ENCODE data around the gene TMEM182.
A peak's percentile ranks its signal among the peaks of the same experiment; 100 is the strongest.

Gene TMEM182

DNA sequence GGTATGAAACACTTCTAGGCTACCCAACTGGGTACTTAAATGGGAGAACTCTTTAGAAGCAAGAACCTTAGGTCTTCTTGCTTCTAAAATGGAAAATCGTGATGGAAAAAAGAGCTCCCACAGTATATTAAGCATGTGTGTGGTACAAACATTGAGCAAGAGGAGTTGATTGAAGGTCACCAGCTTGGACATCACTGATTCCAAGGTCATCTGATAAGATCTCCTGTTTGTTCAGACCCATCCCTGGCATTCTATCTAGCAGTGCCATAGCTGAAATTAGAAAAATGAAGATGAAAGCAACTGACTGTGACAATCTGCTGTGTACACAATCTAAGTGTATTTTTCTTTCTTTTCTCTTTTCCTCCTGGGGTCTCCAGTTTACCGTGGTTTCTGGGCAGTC lies 35.7 kb downstream of the TMEM182 start:
- H3K27ac ChIP-seq, result no peak overlapping the region
- no peak for DNase-seq (ENCODE audit: low read depth, low spot score)

DNA sequence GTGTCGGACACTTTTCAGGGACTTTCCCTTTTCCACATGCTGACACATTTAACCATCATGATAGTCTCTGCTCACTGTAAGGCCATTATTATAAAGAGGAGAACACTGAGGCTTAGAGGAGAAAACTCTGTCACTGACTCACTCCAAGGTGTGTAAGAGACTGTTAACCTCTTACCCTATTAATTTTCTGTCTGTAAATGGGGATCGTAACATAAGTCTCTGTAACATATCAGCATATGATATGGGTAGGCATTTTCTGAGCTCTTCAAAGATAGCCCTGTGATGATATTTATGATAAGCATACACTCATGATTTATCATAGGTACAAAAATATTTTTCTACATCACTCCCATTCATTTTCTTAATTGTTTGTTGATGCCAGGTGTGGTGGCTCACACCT lies 36.4 kb downstream of the TMEM182 start:
- DNase-seq (ENCODE audit: low read depth, low spot score), result no peak
- H3K27ac ChIP-seq, result no peak overlapping the region

DNA sequence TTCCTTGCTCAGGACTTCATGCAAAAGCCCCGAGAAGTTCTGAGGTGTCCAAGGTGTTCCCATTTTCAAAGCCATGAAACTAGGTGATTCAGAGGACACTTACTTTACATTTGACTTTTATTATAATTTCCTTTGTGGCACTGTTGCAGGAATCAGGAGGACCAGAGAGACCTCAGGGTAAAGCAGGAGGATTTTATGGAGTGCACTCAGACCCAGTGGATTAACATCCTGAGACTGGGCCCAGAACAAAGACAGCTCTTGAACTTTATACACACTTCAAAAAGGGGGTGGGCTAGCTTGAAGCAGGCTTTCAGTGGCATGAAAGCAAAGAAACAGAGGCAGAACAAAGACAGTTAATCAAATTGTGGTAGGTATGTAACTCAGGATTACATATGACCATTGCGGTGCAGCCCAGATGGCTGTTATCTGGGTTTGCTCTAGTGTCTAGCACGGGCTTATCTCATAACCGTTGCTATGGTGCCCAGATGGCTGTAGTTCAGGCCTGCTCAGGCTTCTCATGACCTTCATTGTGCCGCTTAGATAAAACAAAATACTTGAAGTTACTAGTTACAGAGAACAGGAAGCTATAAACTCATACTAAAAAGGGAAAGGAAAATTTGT lies 39.4 kb downstream of the TMEM182 start:
- DNase-seq (ENCODE audit: low read depth, low spot score), result no peak
- no peak overlapping the region for H3K27ac ChIP-seq

DNA sequence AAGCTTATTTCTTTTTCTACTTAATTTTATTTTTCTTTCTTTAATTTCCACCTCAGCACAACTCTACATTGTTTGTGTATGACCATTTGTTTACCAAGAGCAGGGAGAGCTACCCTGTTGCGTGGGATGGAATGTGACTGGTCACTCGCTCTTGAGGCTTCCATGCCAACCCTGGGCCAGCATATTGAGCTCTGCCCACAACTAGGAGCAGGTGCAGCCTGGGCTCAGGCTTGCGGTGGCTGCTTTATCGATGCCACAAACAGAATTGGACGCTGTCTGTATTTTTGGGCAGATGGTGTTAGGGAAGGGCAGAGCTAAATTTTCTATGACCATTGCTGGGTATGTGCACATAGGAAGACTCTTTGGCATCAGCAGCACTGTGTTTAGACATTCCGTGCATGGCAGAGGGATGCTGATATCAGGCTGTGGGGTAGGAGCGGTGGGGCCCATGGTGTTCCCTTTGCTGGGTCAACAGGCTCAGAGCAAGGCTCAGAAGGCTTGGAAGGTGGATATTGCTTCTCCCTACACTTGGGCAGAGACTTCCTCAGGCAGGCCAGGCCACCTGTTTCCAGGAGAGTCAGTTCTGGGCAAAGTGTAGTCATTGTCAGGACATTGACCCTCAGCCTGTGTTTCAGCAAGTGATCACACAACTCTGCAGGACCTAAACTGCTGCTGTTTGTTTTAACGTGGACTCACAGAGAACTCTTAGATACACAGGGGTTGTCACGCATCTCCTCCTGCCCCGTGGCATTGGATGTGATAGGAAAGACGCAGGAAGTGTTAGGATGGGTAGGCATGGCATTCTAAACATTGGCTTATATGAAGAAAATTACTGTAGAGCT lies 40.2 kb downstream of the TMEM182 start:
- no peak for DNase-seq (ENCODE audit: low read depth, low spot score)
- no peak overlapping the region for H3K27ac ChIP-seq

DNA sequence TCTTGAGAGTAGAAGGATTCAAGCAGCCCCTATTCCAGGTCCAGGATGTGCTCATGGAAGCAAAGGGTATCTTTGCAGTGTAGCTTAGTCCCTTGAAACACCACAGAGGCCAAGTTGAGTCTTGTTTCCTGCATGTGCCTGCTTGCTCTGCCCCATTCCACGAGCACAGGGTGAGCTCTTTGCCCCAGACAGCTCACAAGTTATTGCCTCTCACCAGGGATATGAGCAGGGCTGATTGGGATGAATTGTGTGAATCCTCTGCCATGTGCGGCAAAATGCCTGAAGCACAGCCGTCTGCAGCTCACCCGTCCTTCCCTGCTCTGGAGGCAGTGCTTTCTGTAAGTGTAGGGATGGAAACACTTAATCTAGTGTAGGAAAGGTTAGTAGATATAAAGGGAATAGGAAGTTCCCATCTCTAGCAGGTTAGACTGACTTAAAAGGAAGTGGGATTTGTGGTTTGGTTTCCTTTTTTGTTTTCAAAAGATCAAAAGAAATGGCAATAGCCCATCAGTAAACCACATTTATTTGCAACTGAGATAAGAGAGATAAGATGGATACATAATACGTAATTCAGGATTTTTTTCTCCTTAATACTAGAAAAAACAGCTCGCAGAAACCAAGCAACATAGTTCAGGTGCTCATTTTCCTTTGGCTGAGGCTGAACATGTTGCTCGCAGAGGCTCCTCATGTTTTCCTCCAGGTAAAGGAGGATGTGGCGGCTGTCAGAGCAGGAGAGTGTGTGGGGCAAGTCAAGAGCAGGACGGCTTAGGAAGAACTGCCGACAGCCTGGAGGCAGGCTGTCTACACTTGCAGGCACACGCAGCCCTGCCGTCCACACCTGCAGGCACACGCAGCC lies 41.4 kb downstream of the TMEM182 start:
- peak; percentile 20 for DNase-seq (ENCODE audit: low read depth, low spot score)
- no peak overlapping the region for H3K27ac ChIP-seq

DNA sequence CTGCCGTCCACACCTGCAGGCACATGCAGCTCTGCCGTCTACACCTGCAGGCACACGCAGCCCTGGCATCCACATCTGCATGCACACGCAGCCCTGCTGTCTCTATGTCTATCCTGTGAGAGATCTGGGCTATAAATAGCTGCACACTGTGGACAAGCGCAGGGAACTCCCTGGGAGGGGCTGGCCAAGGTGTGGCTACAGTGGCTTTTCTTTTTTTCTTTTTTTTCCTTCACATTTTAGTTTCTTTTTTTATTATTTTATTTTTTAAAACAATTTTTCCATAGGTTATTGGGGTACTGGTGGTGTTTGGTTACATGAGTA lies 42.0 kb downstream of the TMEM182 start:
- H3K27ac ChIP-seq, result no peak overlapping the region
- DNase-seq (ENCODE audit: low read depth, low spot score), result no peak

DNA sequence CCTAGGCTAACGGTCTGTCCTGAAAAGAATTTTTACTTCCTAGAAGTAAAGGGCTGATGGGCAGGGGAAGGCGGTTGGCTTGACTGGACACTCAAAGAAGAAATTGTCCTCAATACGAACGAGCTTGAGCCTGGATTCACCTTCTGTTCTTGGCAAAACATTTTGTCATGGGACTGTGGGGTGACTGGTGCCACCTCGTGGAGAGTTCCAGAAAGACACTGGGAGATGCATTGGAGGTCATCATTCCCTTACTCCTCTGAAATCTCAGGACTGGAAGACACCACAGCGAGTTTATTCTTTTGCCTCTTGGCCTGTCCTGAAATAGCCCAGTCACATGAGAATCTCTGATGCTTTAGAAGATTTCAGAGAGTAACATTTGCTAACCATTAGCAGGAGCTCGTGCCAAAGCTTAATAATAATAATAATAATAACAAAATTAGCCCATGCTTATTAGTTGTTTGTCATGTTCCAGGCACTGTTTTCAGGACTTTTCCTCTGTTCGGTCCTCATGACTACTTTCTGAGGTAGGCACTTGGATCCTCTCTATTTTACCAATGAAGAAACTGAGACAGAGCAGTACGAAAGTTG lies 44.5 kb downstream of the TMEM182 start:
- DNase-seq (ENCODE audit: low read depth, low spot score), result no peak
- H3K27ac ChIP-seq, result no peak overlapping the region

DNA sequence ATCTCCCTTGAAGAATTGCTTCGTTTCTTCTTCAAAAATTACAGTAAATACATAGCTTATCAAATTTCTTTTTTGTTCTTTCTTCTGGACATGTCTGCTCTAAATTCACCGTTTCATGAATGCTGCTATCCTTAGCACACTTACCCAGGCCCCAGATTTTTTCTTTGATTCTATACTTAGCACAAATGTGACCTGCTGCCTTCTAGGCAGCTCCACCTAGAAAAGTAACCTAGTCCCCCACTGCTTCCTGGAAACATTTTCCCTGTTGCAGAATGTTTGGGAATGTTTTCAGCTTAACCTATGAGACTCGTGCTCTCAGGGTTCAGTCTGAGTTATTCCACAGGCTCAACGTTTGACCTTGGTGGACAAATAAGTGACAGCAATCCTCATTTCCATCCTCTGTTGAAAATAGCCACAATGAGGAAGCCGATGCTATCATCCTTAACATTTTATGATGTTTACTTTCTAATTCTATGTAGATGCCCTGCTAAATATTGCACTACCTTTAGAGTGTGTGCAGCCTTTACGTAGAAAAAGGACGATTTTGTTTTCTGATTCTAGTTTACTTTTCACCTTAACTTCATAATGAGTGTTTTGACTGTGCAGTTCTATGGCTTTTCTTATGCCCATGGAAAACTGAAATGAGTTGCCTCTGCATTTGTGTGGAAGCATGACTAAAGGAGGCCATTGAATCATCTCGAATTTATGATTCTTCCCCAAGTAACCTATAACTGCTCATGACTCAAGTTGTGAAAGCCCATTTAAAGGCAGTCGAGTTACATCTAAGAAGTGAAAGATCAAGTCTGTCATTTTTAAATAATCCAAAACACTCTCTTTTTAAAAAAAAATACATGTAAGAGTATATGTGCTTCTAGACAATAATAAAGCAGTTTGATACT lies 47.7 kb downstream of the TMEM182 start:
- no peak for DNase-seq (ENCODE audit: low read depth, low spot score)
- H3K27ac ChIP-seq, result no peak overlapping the region

DNA sequence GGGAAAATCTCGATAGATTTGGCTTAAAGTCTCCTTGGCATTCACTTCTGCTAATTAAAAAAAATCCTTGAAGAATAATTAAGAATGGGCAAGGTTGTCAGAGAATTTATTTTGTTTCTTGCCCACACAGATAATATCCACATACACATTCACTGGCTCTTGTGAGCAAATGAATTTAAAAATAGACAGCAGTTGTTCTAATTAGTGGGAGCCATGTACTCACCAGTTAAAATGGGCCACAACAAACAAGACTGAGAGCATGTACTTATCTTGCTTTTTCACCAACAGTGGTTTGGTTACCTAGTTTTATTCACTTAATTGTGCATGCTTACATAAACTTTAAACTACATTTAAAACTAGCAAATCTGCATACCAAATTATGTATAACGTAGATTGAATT lies 53.5 kb downstream of the TMEM182 start:
- H3K27ac ChIP-seq, result no peak overlapping the region
- no peak for DNase-seq (ENCODE audit: low read depth, low spot score)

DNA sequence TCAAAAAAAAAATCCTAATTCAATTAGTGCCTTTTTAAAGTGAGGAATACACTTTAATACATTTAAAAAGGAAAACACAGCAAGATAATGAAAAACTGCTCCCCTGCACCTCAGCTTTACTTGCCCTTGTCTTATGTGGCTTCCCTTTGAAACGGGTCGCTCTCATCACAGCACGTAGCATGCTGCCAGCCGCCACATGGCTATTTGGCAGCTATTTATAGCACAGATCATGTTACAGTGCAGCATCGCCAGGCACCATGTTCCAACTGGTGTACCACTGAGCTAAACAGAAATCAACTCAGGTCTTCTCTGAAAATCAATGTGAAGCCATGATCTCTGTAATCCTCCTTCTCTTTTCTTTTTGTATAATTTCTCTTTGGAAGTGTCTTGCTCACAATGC lies 65.1 kb downstream of the TMEM182 start:
- no peak for DNase-seq (ENCODE audit: low read depth, low spot score)
- no peak overlapping the region for H3K27ac ChIP-seq

DNA sequence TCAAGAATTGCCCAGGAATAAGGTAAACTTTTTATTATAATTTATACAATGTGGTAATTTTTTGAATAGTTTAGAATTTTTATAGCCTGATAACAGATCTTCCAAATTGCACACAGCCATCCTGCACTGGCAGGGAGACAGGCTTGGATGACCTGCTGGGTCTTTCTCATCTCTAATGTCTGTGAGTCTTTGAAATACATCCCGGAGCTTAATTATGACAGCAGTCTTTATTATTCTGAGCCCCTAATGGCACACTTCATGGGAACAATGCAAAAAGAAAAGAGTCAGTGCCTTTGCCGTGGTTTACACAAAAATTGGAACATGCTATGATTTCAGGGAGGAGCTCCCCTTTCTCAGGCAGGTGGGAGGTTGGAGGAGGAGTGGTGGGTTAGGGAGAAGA lies 71.0 kb downstream of the TMEM182 start:
- no peak for DNase-seq (ENCODE audit: low read depth, low spot score)
- H3K27ac ChIP-seq, result no peak overlapping the region

DNA sequence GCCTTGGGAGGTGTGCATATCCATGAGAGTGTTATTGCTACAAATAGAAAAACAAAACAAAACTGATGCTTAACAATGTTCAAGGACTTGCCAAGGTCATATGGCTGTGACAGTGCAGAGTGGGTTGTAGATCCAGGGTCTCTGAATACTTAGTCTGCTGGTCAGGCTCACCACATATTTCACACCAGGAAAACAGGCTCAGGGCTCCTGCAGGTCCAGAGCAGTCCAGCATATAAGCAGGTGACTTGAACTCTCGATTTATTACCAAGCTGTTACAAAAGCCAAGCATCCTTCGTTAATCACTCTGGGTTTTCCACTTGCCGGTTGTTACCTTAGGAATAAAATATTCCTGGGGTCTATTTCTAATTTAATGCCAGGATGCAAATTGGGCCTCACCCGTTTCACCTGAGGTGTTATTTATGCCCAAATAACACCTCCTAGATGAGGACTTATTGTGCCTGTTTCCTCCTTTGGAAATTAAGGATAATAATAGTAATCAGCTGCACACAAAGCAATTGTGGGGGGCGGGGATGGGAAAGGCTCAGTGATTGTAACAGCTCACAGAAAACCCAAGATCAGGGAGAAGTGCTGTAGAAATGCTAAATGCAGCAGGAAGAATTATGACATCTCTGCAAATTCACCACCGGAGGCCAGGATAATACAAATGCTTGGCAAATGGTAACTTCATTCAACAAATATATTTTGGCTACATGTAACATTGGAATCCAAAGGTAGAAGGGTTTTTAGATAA lies 72.9 kb downstream of the TMEM182 start:
- DNase-seq (ENCODE audit: low read depth, low spot score), result no peak
- no peak overlapping the region for H3K27ac ChIP-seq

DNA sequence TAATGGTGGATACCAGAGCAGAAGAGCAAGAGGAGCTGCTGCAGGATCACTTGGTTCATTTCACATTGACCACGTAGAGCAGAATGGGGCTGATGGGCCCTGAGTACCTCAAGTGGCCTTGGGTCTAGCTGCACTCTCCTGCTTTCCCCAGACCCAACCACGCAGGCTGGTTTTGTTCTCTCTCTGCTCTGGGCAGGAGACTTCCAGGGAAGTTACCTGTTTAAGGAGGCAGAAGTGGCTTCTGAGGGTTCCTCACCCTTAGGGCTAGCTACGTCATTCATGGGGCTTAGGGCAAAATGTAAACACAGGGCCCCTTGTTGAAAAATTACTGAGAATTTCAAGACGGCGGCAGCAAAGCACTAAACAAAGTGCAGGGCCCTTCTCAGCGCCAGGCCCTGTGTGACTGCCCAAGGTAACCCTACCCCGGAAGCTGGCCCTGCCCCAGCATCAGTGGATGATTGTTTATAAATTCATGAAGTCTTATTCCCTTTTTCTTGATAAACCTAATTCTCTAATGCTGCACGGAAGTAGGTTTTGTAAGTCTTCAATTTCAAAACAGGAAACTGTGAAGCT lies 75.9 kb downstream of the TMEM182 start:
- no peak overlapping the region for H3K27ac ChIP-seq
- DNase-seq (ENCODE audit: low read depth, low spot score), result no peak

DNA sequence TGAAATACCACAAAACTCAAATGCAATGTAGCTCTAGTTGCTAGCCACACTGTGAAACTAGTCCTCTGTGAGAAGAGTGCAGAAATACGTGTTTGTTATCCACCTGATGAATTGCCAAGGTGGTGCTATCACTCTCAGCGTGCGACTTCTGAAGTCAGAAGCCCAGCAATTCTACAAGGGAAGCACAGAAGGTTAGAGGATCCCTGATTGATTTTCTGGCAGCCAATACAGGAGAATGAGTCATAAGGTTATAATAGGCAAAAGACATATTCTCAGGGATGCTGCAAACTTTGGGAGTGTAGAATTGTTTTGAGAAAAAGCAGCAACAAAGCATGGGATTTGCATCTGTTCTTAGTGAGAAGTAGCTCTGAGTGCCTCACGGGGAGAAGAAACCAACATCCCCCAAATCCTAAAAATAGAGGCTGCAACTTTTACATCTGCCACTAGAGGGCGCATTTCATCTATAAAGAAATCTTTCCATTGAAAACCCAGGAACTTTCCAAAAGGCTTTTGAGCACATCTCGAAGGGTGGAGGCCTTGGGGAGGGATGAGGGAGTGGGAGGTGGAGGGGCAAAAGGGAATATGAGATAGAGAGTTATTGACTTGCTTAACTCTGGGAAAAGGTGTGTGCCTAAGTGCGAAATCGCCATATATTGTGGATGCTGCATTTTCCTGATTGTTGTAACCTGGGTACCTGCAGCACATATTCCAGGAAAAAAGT lies 78.0 kb downstream of the TMEM182 start:
- no peak for DNase-seq (ENCODE audit: low read depth, low spot score)

DNA sequence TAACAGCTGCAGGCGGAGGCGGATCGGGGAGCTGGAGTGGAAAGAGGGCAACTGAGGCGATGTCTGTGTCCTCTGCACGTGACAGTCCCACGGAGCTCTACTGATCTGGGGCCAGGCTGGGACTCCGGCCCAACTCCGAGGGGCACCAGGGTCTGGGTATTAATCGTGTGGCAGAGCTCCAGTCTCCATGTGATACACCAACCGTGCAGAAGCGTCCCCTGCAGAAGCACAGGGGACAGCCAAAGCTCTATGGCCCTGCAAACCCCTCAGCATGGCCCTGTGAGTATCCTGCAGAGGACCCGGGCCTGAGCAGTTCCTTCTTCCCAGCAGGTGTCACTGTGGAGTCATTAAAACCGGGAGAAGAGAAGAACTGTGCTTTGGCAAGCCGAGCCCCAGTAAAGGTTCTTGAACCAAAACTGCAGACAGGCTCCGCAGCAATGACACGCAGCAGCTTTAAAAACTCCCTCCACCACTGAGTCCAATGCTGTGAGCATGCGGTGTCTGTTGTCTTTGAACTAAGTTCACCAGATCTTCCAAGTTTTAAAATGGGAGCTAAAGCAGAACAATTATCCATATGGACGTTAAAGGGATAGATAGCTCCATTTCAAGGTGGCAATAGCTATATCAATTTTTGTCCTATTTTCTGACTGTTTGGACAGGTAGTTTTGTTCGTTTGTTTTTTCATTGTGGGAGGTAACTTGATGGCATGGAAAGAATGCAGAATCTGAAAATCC lies 79.4 kb downstream of the TMEM182 start:
- peak; percentile 12 for DNase-seq (ENCODE audit: low read depth, low spot score)
- H3K27ac ChIP-seq, result no peak overlapping the region

More for the DNA sequence above, 78.0 kb downstream of the TMEM182 start:
- no peak overlapping the region for H3K27ac ChIP-seq

DNA sequence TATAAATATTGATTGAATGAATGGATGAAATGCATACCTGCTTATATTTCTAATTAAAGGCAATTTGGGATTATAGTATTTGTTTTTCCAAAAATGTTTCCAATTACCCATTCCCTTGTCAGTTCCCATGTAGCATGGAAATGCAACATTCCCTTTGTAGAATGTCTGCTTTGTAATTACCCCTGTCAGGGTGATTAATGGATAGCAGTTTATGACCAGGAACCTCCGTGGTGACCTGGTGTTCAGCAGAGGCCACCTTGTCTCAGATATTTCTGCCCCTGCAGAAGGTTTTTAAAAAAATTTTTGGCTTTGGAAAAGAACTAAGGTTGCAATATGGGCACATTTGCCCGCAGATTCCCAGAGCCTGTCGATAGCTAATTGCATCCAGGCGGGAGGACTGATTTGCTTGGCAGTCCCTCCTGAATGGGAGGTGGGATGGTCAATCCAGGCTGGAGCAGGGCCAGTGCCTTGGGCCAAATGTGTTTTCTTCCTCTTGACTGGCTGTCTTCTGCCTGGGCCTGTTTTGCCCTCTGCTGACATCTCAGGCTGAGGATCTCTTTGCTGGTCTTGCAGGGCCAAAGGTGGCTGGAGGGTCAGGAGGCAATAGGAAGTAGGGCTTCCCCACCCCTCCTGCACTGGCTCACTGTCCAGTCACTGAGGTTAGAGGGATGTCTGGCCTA lies 82.1 kb downstream of the TMEM182 start:
- no peak for DNase-seq (ENCODE audit: low read depth, low spot score)
- H3K27ac ChIP-seq, result no peak overlapping the region

DNA sequence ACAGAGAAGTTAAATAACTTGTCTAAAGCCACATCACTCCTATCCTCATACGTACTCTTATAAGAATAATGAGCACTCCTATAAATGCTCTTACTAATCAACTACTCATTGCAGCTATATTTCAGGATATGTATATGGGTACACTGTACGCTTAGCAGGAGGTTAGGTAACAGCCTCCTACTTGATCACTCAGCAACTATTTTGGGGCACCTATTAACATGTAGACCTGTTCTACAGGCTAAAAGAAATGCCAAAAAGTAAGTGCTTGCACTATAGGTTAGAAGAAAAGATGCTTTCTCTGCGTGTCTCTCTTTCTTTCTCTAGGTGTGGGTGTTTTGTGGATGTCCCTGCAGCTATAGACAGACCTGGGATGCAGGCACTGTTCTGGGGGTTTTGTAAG lies 83.1 kb downstream of the TMEM182 start:
- no peak overlapping the region for H3K27ac ChIP-seq
- DNase-seq (ENCODE audit: low read depth, low spot score), result no peak
